Gastroesophageal sphincter (tissue), 3 donors: ENCODE measurements around the gene PCSK5.

Experiments used
- CTCF ChIP-seq, 4 experiments: fragments of 200-600 bp in 2 of 4; fragments of 450-650 bp in 2 of 4; sonication (generic) in 1 of 4; IDR thresholded peaks; one replicate each; pipeline ENCODE4 v1.5.1; 2017 to 2019; ENCODE audit warnings: antibody characterized with exemption in 4 of 4, mild to moderate bottlenecking in 2 of 4, moderate library complexity in 2 of 4
- EP300 ChIP-seq: sonication (generic); formaldehyde crosslinking; IDR thresholded peaks from one replicate; pipeline ENCODE4 v1.6.1; 2017; ENCODE audit warnings: antibody characterized with exemption, mild to moderate bottlenecking
- POLR2A ChIP-seq, 2 donors: fragments of 450-650 bp; IDR thresholded peaks; one replicate each; pipeline ENCODE4 v1.6.1; 2017; ENCODE audit warnings: antibody characterized with exemption in 2 of 2, mild to moderate bottlenecking in 2 of 2, moderate library complexity in 1 of 2

GRCh38 chr9:76271755-76272154, 381.3 kb downstream of the PCSK5 start:
- TF ChIP-seq POLR2A (IDR thresholded peaks at IDR 0.05) = no peak
- TF ChIP-seq CTCF (IDR thresholded peaks at IDR 0.05) = no peak
- no peak for TF ChIP-seq EP300
